ENCODE results near the gene PEA15. TPM values are rescaled to one million over a fixed set of nuclear protein-coding genes. Genes with fewer than 3 reads are reported as not detected.

PEA15 gene
- total and polyA plus RNA-seq, 9 of the 15 experiments (the other 6 are each of a cell fraction or from before 2014, with no cell fraction given) = 8.2 to 175 (median 35.4) TPM

DNA sequence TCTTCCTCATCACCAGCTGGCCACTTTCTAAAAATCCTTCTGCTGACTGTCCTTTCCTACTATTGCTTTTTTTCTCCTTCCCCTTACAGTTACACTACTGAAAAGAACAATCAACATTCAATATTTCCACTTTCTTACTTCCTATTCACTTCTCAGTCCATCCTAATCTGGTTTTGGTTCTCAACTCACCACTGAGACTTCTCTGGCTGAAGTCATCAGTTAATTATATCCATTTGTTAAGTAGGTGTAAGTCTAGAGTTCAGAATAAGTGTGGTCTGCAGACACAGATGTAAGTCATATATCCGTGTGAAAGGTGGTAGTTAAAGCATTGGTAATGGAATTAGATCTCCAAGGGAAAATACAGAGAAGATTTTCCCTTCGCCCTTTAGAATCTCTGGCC lies 21.4 kb downstream of the PEA15 start:
- intact Hi-C loops (cut with micrococcal nuclease) (no loop called here), in situ Hi-C loops (cut with MboI) (no loop called here)
- Histone ChIP-seq H3K4me1 (replicated peaks in 1 of 2; ENCODE audit: control insufficient read depth in 2 of 2, insufficient read depth in 2 of 2, low read length in 2 of 2) (no peaks in the 10 kb centered on the region), H3K36me3 (ENCODE audit: control insufficient read depth, insufficient read depth, low read length) (peaks cover 97% of the 10 kb centered on the region), H3K4me3 (no peak overlapping the region), H3K27ac (ENCODE audit: extremely low read depth, low read depth, low read length) (no peak overlapping the region), H3K4me2 (ENCODE audit: insufficient read depth, low read length) (no peak overlapping the region), H3K9me3 (replicated peaks; ENCODE audit: control insufficient read depth, insufficient read depth, low read depth, low read length) (no peaks in the 10 kb centered on the region), H3K79me2 (ENCODE audit: control insufficient read depth, insufficient read depth, low read length) (no peaks in the 10 kb centered on the region), H4K20me1 (replicated peaks; ENCODE audit: control insufficient read depth, insufficient read depth, low read length) (no peaks in the 10 kb centered on the region), H2AFZ (ENCODE audit: low read depth, low read length) (no peak overlapping the region), H3K27me3 (ENCODE audit: control insufficient read depth in 2 of 2, insufficient read depth in 2 of 2, low read length in 2 of 2) (no peaks in the 10 kb centered on the region), H3K9ac (ENCODE audit: insufficient read depth in 1 of 2, low read depth in 2 of 2, low read length in 2 of 2) (no peak overlapping the region), H3K9me1 (ENCODE audit: control insufficient read depth, insufficient read depth, low read length) (no peaks in the 10 kb centered on the region)
- FAIRE-seq (peak; percentile 40), DNase-seq (ENCODE audit: extremely low read depth in 1 of 4, low spot score in 3 of 4) (no peak), ATAC-seq (no peak)
- POLR2A ChIA-PET = interaction anchor here (0.9 to 1.6 kb wide), 3 partner anchors 9 to 18 kb away, joined by 3 to 6 read pairs (median 3); no protein-coding TSS in a partner anchor
- WGBS (ENCODE audit: insufficient coverage, low coverage, missing lambda C conversion rate) = 92% methylated on average over 2 of the region's 2 CpGs
- no TSS peak for BruUV-seq (replicated peaks)
- no peak for TF ChIP-seq SRSF9 (IDR thresholded peaks at IDR 0.05; ENCODE audit: borderline replicate concordance, low read depth, low read length)
- no peak for TF ChIP-seq ZNF41 (CRISPR knock-in tag; conservative IDR thresholded peaks at IDR 0.05)
- no peak for TF ChIP-seq POLR2H (tag; IDR thresholded peaks at IDR 0.05; ENCODE audit: low read depth)
- TF ChIP-seq ZNF12 (CRISPR knock-in tag; IDR thresholded peaks at IDR 0.05) = no peak
- TF ChIP-seq ATF1 (CRISPR knock-in tag; IDR thresholded peaks at IDR 0.05) = no peak
- TF ChIP-seq ATF1 (tag; IDR thresholded peaks at IDR 0.05) = no peak
- TF ChIP-seq, protein P1, sequence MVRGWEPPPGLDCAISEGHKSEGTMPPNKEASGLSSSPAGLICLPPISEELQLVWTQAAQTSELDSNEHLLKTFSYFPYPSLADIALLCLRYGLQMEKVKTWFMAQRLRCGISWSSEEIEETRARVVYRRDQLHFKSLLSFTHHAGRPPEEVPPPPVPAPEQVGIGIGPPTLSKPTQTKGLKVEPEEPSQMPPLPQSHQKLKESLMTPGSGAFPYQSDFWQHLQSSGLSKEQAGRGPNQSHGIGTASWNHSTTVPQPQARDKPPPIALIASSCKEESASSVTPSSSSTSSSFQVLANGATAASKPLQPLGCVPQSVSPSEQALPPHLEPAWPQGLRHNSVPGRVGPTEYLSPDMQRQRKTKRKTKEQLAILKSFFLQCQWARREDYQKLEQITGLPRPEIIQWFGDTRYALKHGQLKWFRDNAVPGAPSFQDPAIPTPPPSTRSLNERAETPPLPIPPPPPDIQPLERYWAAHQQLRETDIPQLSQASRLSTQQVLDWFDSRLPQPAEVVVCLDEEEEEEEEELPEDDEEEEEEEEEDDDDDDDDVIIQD (CRISPR knock-in tag; IDR thresholded peaks at IDR 0.05) = no peak
- TF ChIP-seq BMI1 (IDR thresholded peaks at IDR 0.05; ENCODE audit: low read length) = no peak
- TF ChIP-seq, protein P2, sequence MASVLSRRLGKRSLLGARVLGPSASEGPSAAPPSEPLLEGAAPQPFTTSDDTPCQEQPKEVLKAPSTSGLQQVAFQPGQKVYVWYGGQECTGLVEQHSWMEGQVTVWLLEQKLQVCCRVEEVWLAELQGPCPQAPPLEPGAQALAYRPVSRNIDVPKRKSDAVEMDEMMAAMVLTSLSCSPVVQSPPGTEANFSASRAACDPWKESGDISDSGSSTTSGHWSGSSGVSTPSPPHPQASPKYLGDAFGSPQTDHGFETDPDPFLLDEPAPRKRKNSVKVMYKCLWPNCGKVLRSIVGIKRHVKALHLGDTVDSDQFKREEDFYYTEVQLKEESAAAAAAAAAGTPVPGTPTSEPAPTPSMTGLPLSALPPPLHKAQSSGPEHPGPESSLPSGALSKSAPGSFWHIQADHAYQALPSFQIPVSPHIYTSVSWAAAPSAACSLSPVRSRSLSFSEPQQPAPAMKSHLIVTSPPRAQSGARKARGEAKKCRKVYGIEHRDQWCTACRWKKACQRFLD (CRISPR knock-in tag; IDR thresholded peaks at IDR 0.05) = no peak
- no peak for TF ChIP-seq RCOR1 (IDR thresholded peaks at IDR 0.05; ENCODE audit: borderline replicate concordance in 1 of 2, low read depth in 2 of 2, low read length in 2 of 2)
- TF ChIP-seq, protein P3, sequence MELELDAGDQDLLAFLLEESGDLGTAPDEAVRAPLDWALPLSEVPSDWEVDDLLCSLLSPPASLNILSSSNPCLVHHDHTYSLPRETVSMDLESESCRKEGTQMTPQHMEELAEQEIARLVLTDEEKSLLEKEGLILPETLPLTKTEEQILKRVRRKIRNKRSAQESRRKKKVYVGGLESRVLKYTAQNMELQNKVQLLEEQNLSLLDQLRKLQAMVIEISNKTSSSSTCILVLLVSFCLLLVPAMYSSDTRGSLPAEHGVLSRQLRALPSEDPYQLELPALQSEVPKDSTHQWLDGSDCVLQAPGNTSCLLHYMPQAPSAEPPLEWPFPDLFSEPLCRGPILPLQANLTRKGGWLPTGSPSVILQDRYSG (tag; conservative IDR thresholded peaks at IDR 0.05; ENCODE audit: low read depth) = no peak
- TF ChIP-seq, protein P4, sequence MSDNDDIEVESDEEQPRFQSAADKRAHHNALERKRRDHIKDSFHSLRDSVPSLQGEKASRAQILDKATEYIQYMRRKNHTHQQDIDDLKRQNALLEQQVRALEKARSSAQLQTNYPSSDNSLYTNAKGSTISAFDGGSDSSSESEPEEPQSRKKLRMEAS (CRISPR knock-in tag; IDR thresholded peaks at IDR 0.05) = no peak
- CTCF ChIA-PET (ENCODE audit: low intra/inter-chr PET ratio) = no interaction called here
